DOHH2 (cell line): ENCODE measurements around the gene GRK4.

ENCODE experiments used
- H3F3A ChIP-seq: fragments of 200-600 bp; sonication (generic), shearing (Covaris generic); 2 replicates; pipeline ENCODE4 v1.6.0; 2016; ENCODE audit warnings: antibody characterized with exemption, mild to moderate bottlenecking; ENCODE audit not compliant: control insufficient read depth, insufficient read depth
- H3K27ac ChIP-seq: fragments of 200-600 bp; sonication (generic); 2 replicates; pipeline ENCODE4 v1.5.1; 2014; ENCODE audit warnings: low read depth, mild to moderate bottlenecking, low read length, moderate library complexity
- H3K27me3 ChIP-seq: fragments of 200-600 bp; sonication (generic); 2 replicates; pipeline ENCODE4 v1.6.1; 2014; ENCODE audit warnings: mild to moderate bottlenecking, low read length, mixed read lengths; ENCODE audit not compliant: control insufficient read depth
- H3K36me3 ChIP-seq: fragments of 200-600 bp; sonication (generic); 2 replicates; pipeline ENCODE4 v1.6.1; 2014; ENCODE audit warnings: mild to moderate bottlenecking, low read length, moderate library complexity, mixed read lengths; ENCODE audit not compliant: control insufficient read depth
- H3K4me1 ChIP-seq: fragments of 200-600 bp; sonication (generic); 2 replicates; pipeline ENCODE4 v1.6.1; 2014; ENCODE audit warnings: mild to moderate bottlenecking, low read length, mixed read lengths; ENCODE audit not compliant: control insufficient read depth
- H3K4me2 ChIP-seq: fragments of 200-600 bp; sonication (generic); 2 replicates; pipeline ENCODE4 v1.6.0; 2014; ENCODE audit warnings: mild to moderate bottlenecking, low read length, moderate library complexity
- H3K4me3 ChIP-seq: fragments of 200-600 bp; sonication (generic); 2 replicates; pipeline ENCODE4 v1.5.1; 2014; ENCODE audit warnings: mild to moderate bottlenecking, low read length, mixed read lengths
- H3K79me2 ChIP-seq: fragments of 200-600 bp; sonication (generic); 2 replicates; pipeline ENCODE4 v1.6.1; 2014; ENCODE audit warnings: mild to moderate bottlenecking, low read length, mixed read lengths; ENCODE audit not compliant: control insufficient read depth
- H3K9me2 ChIP-seq: fragments of 200-600 bp; sonication (generic); replicated peaks from 2 replicates; pipeline ENCODE4 v1.6.1; 2014; ENCODE audit warnings: mild to moderate bottlenecking, low read length, mixed read lengths; ENCODE audit not compliant: control insufficient read depth
- H3K9me3 ChIP-seq: fragments of 200-600 bp; sonication (generic); 2 replicates; pipeline ENCODE4 v1.6.1; 2014; ENCODE audit warnings: antibody characterized with exemption, low read length, mixed read lengths; ENCODE audit not compliant: control insufficient read depth, insufficient read depth
- H4K20me1 ChIP-seq: fragments of 200-600 bp; sonication (generic); 2 replicates; pipeline ENCODE4 v1.6.0; 2014; ENCODE audit warnings: low read depth, mild to moderate bottlenecking, antibody characterized with exemption, low read length, moderate library complexity; ENCODE audit not compliant: control insufficient read depth, insufficient read depth
- CTCF ChIP-seq: fragments of 200-600 bp; sonication (generic); IDR thresholded peaks from one replicate; pipeline ENCODE4 v1.5.1; 2014; ENCODE audit warnings: antibody characterized with exemption, mild to moderate bottlenecking, low read depth, low read length; ENCODE audit not compliant: poor library complexity, severe bottlenecking
- EZH2phosphoT487 ChIP-seq: fragments of 200-600 bp; sonication (generic); IDR thresholded peaks from 2 replicates; pipeline ENCODE4 v1.6.1; 2017; ENCODE audit warnings: borderline replicate concordance, mild to moderate bottlenecking, antibody characterized with exemption, low read length, moderate library complexity, mixed read lengths

Gene GRK4

DNA sequence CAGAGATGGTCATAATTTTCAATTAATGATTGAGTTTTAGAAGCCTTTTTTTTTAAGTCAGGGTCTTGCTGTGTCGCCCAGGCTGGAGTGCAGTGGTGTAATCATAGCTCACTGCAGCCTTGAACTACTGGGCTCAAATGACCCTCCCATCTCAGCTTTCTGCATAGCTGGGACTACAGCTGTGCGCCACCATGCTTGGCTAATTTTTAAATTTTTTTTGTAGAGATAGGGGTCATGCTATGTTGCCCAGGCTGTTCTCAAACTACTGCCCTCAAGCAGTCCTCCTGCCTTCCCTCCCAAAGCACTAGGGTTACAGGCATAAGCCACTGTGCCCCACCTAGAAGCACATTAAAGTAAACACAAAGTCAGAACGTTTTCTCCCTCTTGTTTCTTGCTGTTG, 59.3 kb downstream of the GRK4 start:
- no peaks in the 10 kb centered on the region for H3F3A ChIP-seq
- H3K4me1 ChIP-seq = peaks cover 6% of the 10 kb centered on the region
- no peaks in the 10 kb centered on the region for H4K20me1 ChIP-seq
- H3K9me3 ChIP-seq = peaks cover 10% of the 10 kb centered on the region; the same call in 1 of the 2 replicates
- TF ChIP-seq EZH2phosphoT487 (no peak), CTCF (no peak)
- H3K4me2 ChIP-seq = no peak overlapping the region
- H3K27ac ChIP-seq = no peak overlapping the region
- no peak overlapping the region for H3K4me3 ChIP-seq
- H3K79me2 ChIP-seq = no peaks in the 10 kb centered on the region
- H3K36me3 ChIP-seq = no peaks in the 10 kb centered on the region
- no peaks in the 10 kb centered on the region for H3K9me2 ChIP-seq
- H3K27me3 ChIP-seq = peaks cover 6% of the 10 kb centered on the region; the same call in 1 of the 2 replicates

- peaks cover 6% of the 10 kb centered on the region for H3K4me1 ChIP-seq
- no peak overlapping the region for H3K4me2 ChIP-seq
- TF ChIP-seq CTCF = no peak
- TF ChIP-seq EZH2phosphoT487 = no peak
- H3K4me3 ChIP-seq = no peak overlapping the region
- H3F3A ChIP-seq = no peaks in the 10 kb centered on the region
- no peaks in the 10 kb centered on the region for H3K9me2 ChIP-seq
- H3K79me2 ChIP-seq = no peaks in the 10 kb centered on the region
- no peak overlapping the region for H3K27ac ChIP-seq
- no peaks in the 10 kb centered on the region for H3K36me3 ChIP-seq
- peaks cover 6% of the 10 kb centered on the region; the same call in 1 of the 2 replicates for H3K27me3 ChIP-seq
- H3K9me3 ChIP-seq = peaks cover 10% of the 10 kb centered on the region; the same call in 1 of the 2 replicates
- no peaks in the 10 kb centered on the region for H4K20me1 ChIP-seq
These were observed 62.5 kb downstream of the GRK4 start for GRCh38 chr4:3025881-3026280.

- Histone ChIP-seq H4K20me1 (no peaks in the 10 kb centered on the region), H3K4me2 (no peak overlapping the region), H3K27me3 (peaks cover under 1% of the 10 kb centered on the region; the same call in 1 of the 2 replicates), H3K36me3 (no peaks in the 10 kb centered on the region), H3K4me3 (no peak overlapping the region), H3K9me2 (no peaks in the 10 kb centered on the region), H3K4me1 (no peaks in the 10 kb centered on the region), H3K9me3 (peaks cover 10% of the 10 kb centered on the region; the same call in 1 of the 2 replicates), H3K79me2 (no peaks in the 10 kb centered on the region), H3F3A (no peaks in the 10 kb centered on the region), H3K27ac (no peak overlapping the region)
- TF ChIP-seq EZH2phosphoT487 (no peak), CTCF (no peak)
These were observed 63.2 kb downstream of the GRK4 start for GRCh38 chr4:3026540-3026939.

- Histone ChIP-seq H3K79me2 (no peaks in the 10 kb centered on the region), H3K4me2 (no peak overlapping the region), H3K9me3 (no peaks in the 10 kb centered on the region), H3K36me3 (no peaks in the 10 kb centered on the region), H4K20me1 (no peaks in the 10 kb centered on the region), H3F3A (no peaks in the 10 kb centered on the region), H3K4me3 (no peak overlapping the region), H3K27ac (no peak overlapping the region), H3K27me3 (peaks cover 8% of the 10 kb centered on the region), H3K4me1 (no peaks in the 10 kb centered on the region), H3K9me2 (no peaks in the 10 kb centered on the region)
- no peak for TF ChIP-seq EZH2phosphoT487
- no peak for TF ChIP-seq CTCF
These were observed 66.1 kb downstream of the GRK4 start for GRCh38 chr4:3029464-3029863.
